ENCODE results near the gene SCGB1C1. TPM values are rescaled to one million over a fixed set of nuclear protein-coding genes. Genes with fewer than 3 reads are reported as not detected.
A peak's percentile ranks its signal among the peaks of the same experiment; 100 is the strongest.

SCGB1C1 gene
- total RNA-seq, 3 donors from 2014 or later = not detected

DNA sequence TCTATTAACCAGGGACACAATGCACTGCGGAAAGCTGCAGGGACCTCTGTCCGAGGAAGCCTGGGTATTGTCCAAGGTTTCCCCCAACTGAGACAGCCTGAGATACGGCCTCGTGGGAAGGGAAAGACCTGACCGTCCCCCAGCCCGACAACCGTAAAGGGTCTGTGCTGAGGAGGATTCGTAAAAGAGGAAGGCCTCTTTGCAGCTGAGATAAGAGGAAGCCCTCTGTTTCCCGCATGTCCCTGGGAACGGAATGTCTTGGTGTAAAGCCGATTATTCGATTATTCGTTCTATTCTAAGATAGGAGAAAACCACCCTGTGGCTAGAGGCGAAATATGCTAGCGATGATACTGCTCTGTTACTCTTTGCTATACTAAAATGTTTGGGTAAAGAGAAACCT is 9.1 kb downstream of the SCGB1C1 start:
- Mint-ChIP-seq H3K36me3 (ENCODE audit: insufficient read depth) (peaks cover 4% of the 10 kb centered on the region), H3K4me1 (ENCODE audit: low read depth) (peaks cover 46% of the 10 kb centered on the region), H3K9me3 (no peaks in the 10 kb centered on the region), H3K27me3 (ENCODE audit: low read depth) (no peaks in the 10 kb centered on the region), H3K4me3 (peak overlapping the region; percentile 5)
- DNase-seq (no peak), ATAC-seq (peak in 1 of 2 donors; percentile 24)

DNA sequence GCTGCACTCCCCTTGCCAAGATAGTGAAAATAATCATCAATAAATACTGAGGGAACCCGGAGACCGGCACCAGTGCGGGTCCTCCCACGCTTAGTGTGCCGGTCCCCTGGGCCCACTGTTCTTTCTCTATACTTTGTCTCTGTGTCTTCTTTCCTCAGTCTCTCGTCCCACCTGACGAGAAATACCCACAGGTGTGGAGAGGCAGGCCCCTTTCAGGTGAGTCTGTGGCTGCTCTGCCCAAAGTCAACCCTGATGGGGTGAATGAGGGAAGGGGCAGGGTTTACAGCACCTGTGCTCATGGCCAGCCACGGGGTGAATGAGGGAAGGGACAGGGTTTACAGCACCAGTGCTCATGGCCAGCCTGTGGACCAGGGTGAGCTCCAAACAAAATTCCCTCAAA is 9.6 kb downstream of the SCGB1C1 start:
- peak overlapping the region; percentile 5 for H3K4me3 Mint-ChIP-seq
- peaks cover 4% of the 10 kb centered on the region for H3K36me3 Mint-ChIP-seq (ENCODE audit: insufficient read depth)
- H3K4me1 Mint-ChIP-seq (ENCODE audit: low read depth) = peaks cover 46% of the 10 kb centered on the region

DNA sequence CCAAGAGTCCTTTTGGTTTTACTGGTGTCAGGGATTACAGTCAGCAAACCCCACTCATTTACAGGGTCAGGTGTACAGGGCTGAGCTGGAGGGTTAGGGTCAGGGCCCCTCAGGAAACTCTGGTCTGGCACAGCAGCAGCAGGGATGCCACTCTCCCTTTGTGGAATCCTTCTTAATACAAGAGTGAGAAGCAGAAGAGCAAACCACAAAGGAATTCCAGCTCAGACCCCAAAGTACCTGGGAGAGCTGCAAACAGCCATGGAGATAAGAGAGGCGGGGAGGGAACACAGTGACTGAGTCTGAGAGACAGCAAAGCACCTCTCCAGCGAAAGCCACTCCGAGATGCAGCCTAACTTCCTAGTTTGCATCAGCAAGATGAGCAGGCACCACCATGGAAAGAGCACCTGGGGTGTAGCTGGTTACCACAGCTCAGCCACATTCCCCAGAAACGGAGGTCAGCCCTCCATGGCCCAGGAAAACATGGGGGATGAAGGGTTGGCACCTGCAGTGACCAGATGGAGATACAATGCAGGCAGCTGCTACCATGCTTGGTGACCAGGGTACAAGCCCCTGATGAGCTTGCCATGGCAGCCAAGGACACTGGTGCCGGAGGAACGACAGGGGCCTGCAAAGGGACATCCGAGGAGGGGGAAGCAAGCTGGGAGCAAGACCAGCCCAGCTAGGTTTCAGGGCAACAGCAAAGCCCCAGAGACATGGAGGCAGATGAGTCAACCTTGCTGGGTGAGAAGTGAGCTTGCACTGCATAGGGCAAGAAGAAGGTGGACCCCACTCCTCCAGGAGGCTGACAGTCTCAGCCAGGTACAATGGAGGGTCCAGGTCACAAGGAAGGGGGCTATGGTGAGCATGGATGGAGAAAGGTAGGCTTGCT is 10.4 kb downstream of the SCGB1C1 start:
- no peaks in the 10 kb centered on the region for H3K27me3 Mint-ChIP-seq (ENCODE audit: low read depth)
- DNase-seq = no peak
- peaks cover 46% of the 10 kb centered on the region for H3K4me1 Mint-ChIP-seq (ENCODE audit: low read depth)
- H3K9me3 Mint-ChIP-seq = no peaks in the 10 kb centered on the region
- peaks cover 4% of the 10 kb centered on the region for H3K36me3 Mint-ChIP-seq (ENCODE audit: insufficient read depth)
- no peak for ATAC-seq
- no peak overlapping the region for H3K4me3 Mint-ChIP-seq

More for the DNA sequence above, 9.6 kb downstream of the SCGB1C1 start:
- DNase-seq = no peak
- H3K9me3 Mint-ChIP-seq = no peaks in the 10 kb centered on the region
- ATAC-seq = no peak
- no peaks in the 10 kb centered on the region for H3K27me3 Mint-ChIP-seq (ENCODE audit: low read depth)

DNA sequence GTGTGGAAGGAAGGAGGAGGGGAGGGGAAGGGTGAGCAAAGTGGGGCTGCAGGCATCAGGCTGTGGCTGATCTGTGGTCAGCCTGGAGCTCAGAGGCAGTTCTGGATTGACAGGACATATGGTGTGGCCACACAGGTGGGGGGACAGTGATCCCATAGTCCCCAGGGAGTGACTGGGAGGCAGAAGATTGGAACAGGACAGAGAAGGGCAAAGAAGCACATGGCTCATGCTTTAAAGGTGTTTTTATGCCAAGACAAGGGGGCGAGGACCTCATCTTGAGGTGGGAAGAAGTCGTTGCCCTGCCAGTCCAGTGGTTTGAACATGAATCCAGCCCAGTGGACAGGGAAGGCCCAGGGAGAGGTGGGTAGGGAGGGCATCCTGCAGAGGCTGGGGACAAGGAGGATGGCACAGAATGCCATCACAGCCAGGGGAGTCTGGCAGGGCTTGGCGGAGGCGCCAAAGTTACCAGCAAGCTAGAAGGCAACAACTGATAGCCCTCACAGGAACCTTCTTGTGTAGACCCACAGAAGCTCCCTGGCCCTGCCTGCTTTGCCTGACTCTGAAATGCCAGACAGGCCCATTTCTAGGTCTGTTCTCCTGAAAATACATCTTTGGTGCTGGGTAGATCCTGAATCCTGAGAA is 11.2 kb downstream of the SCGB1C1 start:
- H3K9me3 Mint-ChIP-seq = no peaks in the 10 kb centered on the region
- peaks cover 46% of the 10 kb centered on the region for H3K4me1 Mint-ChIP-seq (ENCODE audit: low read depth)

GRCh38 chr11:204587-205109 is 11.8 kb downstream of the SCGB1C1 start:
- no peaks in the 10 kb centered on the region for H3K9me3 Mint-ChIP-seq
- H3K36me3 Mint-ChIP-seq (ENCODE audit: insufficient read depth) = peaks cover 5% of the 10 kb centered on the region
- ATAC-seq = no peak
- H3K27me3 Mint-ChIP-seq (ENCODE audit: low read depth) = no peaks in the 10 kb centered on the region
- no peak for DNase-seq
- peaks cover 50% of the 10 kb centered on the region for H3K4me1 Mint-ChIP-seq (ENCODE audit: low read depth)
- H3K4me3 Mint-ChIP-seq = peak overlapping the region; percentile 19

More for the DNA sequence above, 11.2 kb downstream of the SCGB1C1 start:
- Mint-ChIP-seq H3K4me3 (no peak overlapping the region), H3K36me3 (ENCODE audit: insufficient read depth) (peaks cover 4% of the 10 kb centered on the region), H3K27me3 (ENCODE audit: low read depth) (no peaks in the 10 kb centered on the region)
- ATAC-seq (no peak), DNase-seq (no peak)

- Mint-ChIP-seq H3K4me1 (ENCODE audit: low read depth) (peaks cover 56% of the 10 kb centered on the region), H3K9me3 (no peaks in the 10 kb centered on the region), H3K36me3 (ENCODE audit: insufficient read depth) (peaks cover 12% of the 10 kb centered on the region), H3K4me3 (peak overlapping the region; percentile 91), H3K27me3 (ENCODE audit: low read depth) (no peaks in the 10 kb centered on the region)
- ATAC-seq (no peak), DNase-seq (no peak)
Measured at GRCh38 chr11:205221-206001, 12.5 kb downstream of the SCGB1C1 start.

GRCh38 chr11:206002-206384 is 13.1 kb downstream of the SCGB1C1 start:
- Mint-ChIP-seq H3K4me1 (ENCODE audit: low read depth) (peaks cover 58% of the 10 kb centered on the region), H3K9me3 (no peaks in the 10 kb centered on the region), H3K4me3 (peak overlapping the region; percentile 91), H3K36me3 (ENCODE audit: insufficient read depth) (peaks cover 14% of the 10 kb centered on the region), H3K27me3 (ENCODE audit: low read depth) (no peaks in the 10 kb centered on the region)
- DNase-seq (no peak), ATAC-seq (no peak)

DNA sequence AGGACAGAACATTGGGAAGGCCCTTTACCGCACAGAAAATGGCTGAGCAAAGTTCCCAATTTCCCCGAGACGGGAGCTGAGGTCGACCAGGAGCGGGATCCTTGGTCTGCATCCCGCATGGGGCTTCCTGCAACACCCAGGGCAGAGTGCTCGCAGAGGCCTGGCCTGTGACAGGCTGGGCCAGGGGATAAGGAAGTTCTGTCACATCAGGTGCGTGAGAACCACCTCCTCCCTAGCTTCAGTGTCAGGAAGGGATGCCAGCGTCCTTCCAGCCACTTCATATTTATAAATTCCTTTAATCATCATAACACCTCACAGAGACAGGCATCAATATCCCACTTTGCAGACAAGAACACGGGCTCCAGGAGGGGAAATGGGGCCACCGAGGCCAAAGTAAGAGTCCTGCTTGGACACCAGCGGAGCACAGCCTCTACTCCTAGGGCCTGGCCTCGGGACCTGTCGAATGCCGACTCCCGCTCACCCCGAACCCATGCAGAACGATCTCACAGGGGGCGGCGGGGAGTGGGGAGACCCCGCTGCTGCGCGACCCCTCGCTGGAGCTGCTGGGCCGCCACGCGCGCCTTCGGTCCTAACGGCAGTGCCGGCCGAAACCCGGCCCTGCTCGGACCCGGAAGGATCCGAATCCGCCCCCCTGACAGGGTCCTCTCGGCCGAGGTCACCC is 13.8 kb downstream of the SCGB1C1 start:
- Mint-ChIP-seq H3K4me3 (peak overlapping the region; percentile 91), H3K9me3 (no peaks in the 10 kb centered on the region), H3K4me1 (ENCODE audit: low read depth) (peaks cover 55% of the 10 kb centered on the region), H3K27me3 (ENCODE audit: low read depth) (no peaks in the 10 kb centered on the region), H3K36me3 (ENCODE audit: insufficient read depth) (peaks cover 21% of the 10 kb centered on the region)
- peak; percentile 19 for DNase-seq
- ATAC-seq = peak in 1 of 2 donors; percentile 0

DNA sequence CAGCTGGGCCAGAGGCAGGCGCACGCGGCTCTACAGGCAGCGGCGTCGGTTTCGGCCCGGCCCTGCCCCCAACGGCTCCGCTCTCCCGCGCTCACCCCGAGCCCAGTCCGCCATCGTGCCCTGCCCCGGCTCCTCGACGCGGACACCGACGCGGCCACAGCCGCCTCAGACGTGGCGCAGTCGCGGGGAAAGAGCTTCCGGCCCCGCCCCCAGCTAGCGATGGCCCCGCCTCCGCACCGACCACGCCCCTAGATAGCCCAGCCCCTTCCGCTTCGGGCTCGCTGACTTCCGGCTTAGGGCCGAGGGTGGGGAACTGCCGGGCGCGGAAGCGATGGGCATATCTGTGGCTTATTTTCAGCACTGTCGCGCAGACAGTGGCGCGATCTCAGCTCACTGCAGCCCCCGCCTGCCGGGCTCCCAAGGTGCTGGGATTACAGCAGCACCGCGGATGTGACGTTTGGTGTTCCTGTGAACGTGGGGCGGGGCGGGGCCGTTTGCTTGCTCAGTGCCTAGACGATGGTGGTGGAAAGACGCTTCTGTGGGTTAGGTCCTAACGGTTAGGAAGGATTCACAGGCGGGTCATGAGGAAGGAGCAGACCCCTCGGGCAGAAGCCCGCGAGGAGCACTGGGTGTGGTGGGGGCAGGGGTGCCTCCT is 14.5 kb downstream of the SCGB1C1 start, which contains the start of the genes BET1L and RIC8A:
Gene BET1L (minus strand): TSS at position 192 of the 655 bp plus-strand sequence. CDS start 78 bp downstream, at position 114.
Gene RIC8A (plus strand): TSS at position 501 of the 655 bp plus-strand sequence. CDS start 1,147 bp downstream, outside the sequence.
- H3K36me3 Mint-ChIP-seq (ENCODE audit: insufficient read depth) = peaks cover 23% of the 10 kb centered on the region
- DNase-seq (peak; percentile 95), ATAC-seq (peak; percentile 81 to 83)
- no peaks in the 10 kb centered on the region for H3K27me3 Mint-ChIP-seq (ENCODE audit: low read depth)
- no peaks in the 10 kb centered on the region for H3K9me3 Mint-ChIP-seq
- H3K4me1 Mint-ChIP-seq (ENCODE audit: low read depth) = peaks cover 48% of the 10 kb centered on the region
- peak within 1 kb of the TSS; percentile 91 for H3K4me3 Mint-ChIP-seq

DNA sequence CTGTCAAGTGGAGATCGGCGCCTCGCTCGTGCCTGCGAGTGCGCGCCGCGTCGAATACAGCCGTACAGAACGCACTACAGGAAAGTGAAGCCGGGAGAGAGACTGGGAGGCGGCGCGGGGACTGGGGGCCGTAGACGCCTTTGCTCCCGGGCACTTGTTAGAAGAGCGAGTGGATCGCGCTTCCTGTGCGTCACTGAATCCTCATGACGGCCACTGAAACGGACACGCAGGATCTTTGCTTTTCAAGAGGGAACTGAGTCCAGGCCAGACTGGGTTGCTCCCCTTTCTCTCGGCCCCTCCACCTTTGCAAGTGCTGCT is 14.9 kb downstream of the SCGB1C1 start:
- Mint-ChIP-seq H3K9me3 (no peaks in the 10 kb centered on the region), H3K4me3 (peak overlapping the region; percentile 91), H3K27me3 (ENCODE audit: low read depth) (no peaks in the 10 kb centered on the region), H3K36me3 (ENCODE audit: insufficient read depth) (peaks cover 23% of the 10 kb centered on the region), H3K4me1 (ENCODE audit: low read depth) (peaks cover 43% of the 10 kb centered on the region)
- DNase-seq (no peak), ATAC-seq (peak; percentile 19)

DNA sequence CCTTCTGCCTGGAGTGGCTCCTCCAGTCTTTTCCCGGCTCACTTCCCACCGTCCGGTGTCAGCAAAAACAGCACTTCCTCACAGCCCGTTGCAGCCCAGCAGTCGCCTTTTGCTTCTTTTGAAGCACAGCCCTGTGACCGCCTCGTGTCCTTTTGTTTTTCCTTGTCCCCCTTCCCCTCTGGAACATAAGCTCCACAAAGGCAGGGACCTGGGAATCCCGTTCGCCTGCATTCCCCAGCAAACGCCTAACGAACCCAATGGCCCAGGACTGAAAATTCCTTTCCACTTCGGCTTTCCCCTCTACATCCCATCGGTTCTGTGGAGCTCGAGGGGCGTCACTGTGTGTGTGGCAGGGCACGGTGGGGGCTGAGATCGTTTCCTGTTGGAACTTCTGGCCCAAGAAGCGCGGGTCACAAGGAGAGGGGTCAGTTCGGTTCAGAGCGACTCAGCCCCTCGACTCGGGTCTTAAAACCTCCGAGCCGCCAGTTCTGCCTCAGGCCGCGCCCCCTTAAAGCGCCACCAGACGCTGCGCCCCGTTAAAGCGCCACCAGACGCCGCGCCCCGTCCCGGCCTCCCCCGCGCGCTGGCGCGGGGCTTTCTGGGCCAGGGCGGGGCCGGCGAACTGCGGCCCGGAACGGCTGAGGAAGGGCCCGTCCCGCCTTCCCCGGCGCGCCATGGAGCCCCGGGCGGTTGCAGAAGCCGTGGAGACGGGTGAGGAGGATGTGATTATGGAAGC is 15.5 kb downstream of the SCGB1C1 start:
- Mint-ChIP-seq H3K4me1 (ENCODE audit: low read depth) (peaks cover 38% of the 10 kb centered on the region), H3K4me3 (peak overlapping the region; percentile 91), H3K36me3 (ENCODE audit: insufficient read depth) (peaks cover 25% of the 10 kb centered on the region), H3K27me3 (ENCODE audit: low read depth) (no peaks in the 10 kb centered on the region), H3K9me3 (no peaks in the 10 kb centered on the region)
- peak; percentile 69 to 72 for ATAC-seq
- peak; percentile 73 for DNase-seq

DNA sequence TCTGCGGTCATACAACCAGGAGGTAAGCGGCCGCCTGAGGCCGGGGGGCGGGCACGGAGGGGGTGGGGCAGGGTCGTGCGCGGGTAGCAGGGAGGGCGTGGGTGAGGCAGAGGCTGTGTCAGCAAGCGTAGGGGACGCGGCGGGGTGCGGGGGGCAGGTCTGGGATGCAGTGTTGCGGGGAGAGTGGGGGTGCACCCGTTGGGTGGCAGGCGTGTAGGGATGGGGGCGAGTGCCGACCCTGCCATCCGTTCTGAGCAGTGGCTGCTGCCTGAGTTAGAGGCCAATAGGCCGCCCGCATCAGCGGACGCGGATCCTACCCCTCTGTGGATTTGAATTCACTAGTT is 16.0 kb downstream of the SCGB1C1 start:
- peaks cover 25% of the 10 kb centered on the region for H3K36me3 Mint-ChIP-seq (ENCODE audit: insufficient read depth)
- no peaks in the 10 kb centered on the region for H3K9me3 Mint-ChIP-seq

More for the DNA sequence above, 16.0 kb downstream of the SCGB1C1 start:
- DNase-seq (peak; percentile 44), ATAC-seq (peak; percentile 2 to 3)
- Mint-ChIP-seq H3K4me3 (peak overlapping the region; percentile 91), H3K27me3 (ENCODE audit: low read depth) (no peaks in the 10 kb centered on the region), H3K4me1 (ENCODE audit: low read depth) (peaks cover 33% of the 10 kb centered on the region)
